AG04450 (cell line): Measurements from ENCODE around the gene POLR1G. TPM values are rescaled to one million over a fixed set of nuclear protein-coding genes. Genes with fewer than 3 reads are reported as not detected.

Source experiments
- CTCF ChIA-PET: fragments of 300-600, 350-600 bp; formaldehyde crosslinking; extraction: SDS; loops from one replicate; lab custom pipeline; 2022; ENCODE audit warnings: antibody characterized with exemption, inconsistent platforms; lab: Charles Lee
- POLR2A ChIA-PET: fragments of 350-600 bp; formaldehyde crosslinking; extraction: SDS; loops from one replicate; lab custom pipeline; 2021; ENCODE audit warnings: antibody characterized with exemption, inconsistent platforms; lab: Yijun Ruan, JAX
- DNase-seq: peaks from one replicate; pipeline ENCODE4 v3.0.0-alpha.2; 2011; ENCODE audit warnings: low read depth, low spot score
- H3K27ac ChIP-seq: one replicate; pipeline ENCODE4 v1.5.1; 2012; ENCODE audit warnings: low read depth, low read length, control low read depth
- H3K27me3 ChIP-seq: one replicate; pipeline ENCODE4 v1.6.0; 2012; ENCODE audit warnings: low read length; ENCODE audit not compliant: control insufficient read depth, insufficient read depth
- H3K4me3 ChIP-seq: 2 replicates; pipeline ENCODE4 v1.5.1; 2011; ENCODE audit warnings: mild to moderate bottlenecking, low read depth, low read length, control low read depth
- H3K9me3 ChIP-seq: 2 replicates; pipeline ENCODE4 v1.5.1; 2012; ENCODE audit warnings: low read length; ENCODE audit not compliant: control insufficient read depth, insufficient read depth
- polyA plus RNA-seq: library from polyadenylated mRNA; depleted of rRNA; stranded (reverse); fragments of >200 nt; gene quantifications from 2 replicates; pipeline ENCODE4 v1.2.3, GENCODE V29; 2011
- TF ChIP-seq, protein P1 (sequence below): IDR thresholded peaks from 2 replicates; pipeline ENCODE4 v1.5.1; 2011; ENCODE audit warnings: low read depth, low read length, control low read depth, inconsistent platforms

The POLR1G gene
- polyA plus RNA-seq, 1 experiment = 3.0 TPM

- Histone ChIP-seq H3K4me3 (no peak overlapping the region), H3K27me3 (no peaks in the 10 kb centered on the region), H3K27ac (no peak overlapping the region), H3K9me3 (no peaks in the 10 kb centered on the region; the same call in 1 of the 2 replicates)
- TF ChIP-seq, protein P1, sequence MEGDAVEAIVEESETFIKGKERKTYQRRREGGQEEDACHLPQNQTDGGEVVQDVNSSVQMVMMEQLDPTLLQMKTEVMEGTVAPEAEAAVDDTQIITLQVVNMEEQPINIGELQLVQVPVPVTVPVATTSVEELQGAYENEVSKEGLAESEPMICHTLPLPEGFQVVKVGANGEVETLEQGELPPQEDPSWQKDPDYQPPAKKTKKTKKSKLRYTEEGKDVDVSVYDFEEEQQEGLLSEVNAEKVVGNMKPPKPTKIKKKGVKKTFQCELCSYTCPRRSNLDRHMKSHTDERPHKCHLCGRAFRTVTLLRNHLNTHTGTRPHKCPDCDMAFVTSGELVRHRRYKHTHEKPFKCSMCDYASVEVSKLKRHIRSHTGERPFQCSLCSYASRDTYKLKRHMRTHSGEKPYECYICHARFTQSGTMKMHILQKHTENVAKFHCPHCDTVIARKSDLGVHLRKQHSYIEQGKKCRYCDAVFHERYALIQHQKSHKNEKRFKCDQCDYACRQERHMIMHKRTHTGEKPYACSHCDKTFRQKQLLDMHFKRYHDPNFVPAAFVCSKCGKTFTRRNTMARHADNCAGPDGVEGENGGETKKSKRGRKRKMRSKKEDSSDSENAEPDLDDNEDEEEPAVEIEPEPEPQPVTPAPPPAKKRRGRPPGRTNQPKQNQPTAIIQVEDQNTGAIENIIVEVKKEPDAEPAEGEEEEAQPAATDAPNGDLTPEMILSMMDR = no peak
- ChIA-PET CTCF (no interaction called here), POLR2A (no interaction called here)
- no peak for DNase-seq
Observed at GRCh38 chr19:45419895-45420294, 13.5 kb downstream of the POLR1G start.

DNA sequence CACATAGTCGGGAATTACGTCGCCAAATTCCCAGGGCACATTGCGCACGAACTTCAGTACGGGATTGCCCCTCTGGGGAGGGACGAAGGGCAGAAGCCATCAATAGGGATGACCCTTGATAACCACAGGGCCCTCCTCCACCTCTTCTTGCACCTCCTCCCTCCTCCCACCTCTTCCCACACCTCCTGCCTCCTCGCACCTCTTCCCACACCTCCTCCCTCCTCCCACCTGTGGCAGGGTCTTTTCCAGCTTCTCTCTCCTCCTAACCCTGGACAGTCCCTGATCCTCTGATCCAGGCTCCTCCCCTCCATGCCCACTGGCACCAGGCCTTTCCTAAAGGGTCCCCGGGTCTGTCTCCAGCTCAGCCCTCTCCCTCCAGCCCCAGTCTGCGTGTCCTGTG lies 13.9 kb downstream of the POLR1G start:
- H3K27ac ChIP-seq = no peak overlapping the region
- TF ChIP-seq, protein P1 = no peak
- no peak for DNase-seq
- H3K4me3 ChIP-seq = no peak overlapping the region
- H3K9me3 ChIP-seq = no peaks in the 10 kb centered on the region; the same call in 1 of the 2 replicates
- no peaks in the 10 kb centered on the region for H3K27me3 ChIP-seq
- POLR2A ChIA-PET = no interaction called here
- CTCF ChIA-PET = no interaction called here

DNA sequence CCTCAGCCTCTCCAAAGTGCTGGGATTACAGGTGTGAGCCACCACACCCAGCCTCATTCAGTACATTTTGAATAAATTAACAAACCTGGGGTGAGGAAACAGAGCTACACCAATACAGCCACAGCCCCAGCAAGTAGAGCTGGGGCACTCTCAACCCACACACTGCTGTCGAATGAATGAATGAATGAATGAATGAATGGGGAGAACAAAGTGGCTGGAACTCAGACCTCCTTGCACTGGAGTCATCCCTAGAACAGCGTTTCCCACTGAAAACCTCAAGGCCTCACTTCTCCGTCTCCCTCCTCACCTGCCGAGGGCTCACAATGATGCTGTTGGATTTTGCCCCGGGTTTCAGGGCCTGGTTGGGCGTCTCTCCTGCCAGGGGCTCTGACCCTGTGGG lies 14.4 kb downstream of the POLR1G start:
- no peaks in the 10 kb centered on the region; the same call in 1 of the 2 replicates for H3K9me3 ChIP-seq
- no peak overlapping the region for H3K4me3 ChIP-seq
- CTCF ChIA-PET = no interaction called here
- no peaks in the 10 kb centered on the region for H3K27me3 ChIP-seq
- TF ChIP-seq, protein P1 = no peak
- DNase-seq = no peak
- POLR2A ChIA-PET = no interaction called here
- no peak overlapping the region for H3K27ac ChIP-seq

DNA sequence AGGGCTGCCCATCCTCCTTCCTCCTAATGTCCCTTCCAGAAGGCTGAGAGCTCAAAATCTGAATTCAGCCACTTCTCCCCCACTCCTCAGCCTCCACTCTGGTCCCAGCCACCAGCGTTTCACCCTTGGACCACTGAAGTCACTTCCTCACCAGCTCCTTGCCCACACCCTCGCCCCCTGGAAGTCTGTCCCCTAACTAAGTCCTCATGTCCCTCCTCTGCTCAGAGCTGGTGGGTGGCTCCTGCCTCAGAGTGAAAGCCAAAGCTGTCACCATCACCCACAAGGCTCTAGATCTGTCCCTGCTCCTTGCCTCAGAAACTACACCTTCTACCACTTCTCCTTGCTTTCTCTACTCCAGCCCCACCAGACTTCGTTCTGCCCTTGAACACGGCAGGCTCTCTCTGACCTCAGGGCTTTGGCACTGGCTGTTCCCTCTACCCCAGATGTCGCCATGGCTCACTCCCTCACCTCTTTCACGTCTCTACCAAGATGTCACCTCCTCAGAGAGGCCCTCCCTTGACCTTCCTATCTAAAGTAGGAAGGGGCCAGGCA lies 15.6 kb downstream of the POLR1G start:
- CTCF ChIA-PET = interaction anchor here (0.7 to 1.1 kb wide), 3 partner anchors 20 to 63 kb away, joined by 3 to 4 read pairs (median 3); no protein-coding TSS in a partner anchor
- Histone ChIP-seq H3K9me3 (no peaks in the 10 kb centered on the region; the same call in 1 of the 2 replicates), H3K27me3 (no peaks in the 10 kb centered on the region), H3K4me3 (peak overlapping the region; percentile 25), H3K27ac (no peak overlapping the region)
- TF ChIP-seq, protein P1 = no peak
- DNase-seq = no peak
- POLR2A ChIA-PET = no interaction called here

GRCh38 chr19:45423033-45423588 lies 16.7 kb downstream of the POLR1G start:
- peak overlapping the region; percentile 99 for H3K27ac ChIP-seq
- no peak for DNase-seq
- H3K4me3 ChIP-seq = peak overlapping the region; percentile 85
- H3K27me3 ChIP-seq = no peaks in the 10 kb centered on the region
- ChIA-PET CTCF (no interaction called here), POLR2A (interaction anchor here (1.9 kb wide), 1 partner anchor 17 kb away, joined by 9 read pairs; no protein-coding TSS in a partner anchor)
- TF ChIP-seq, protein P1 = no peak
- H3K9me3 ChIP-seq = no peaks in the 10 kb centered on the region; the same call in 1 of the 2 replicates
